ENCODE data around the gene STK32B. TPM values are rescaled to one million over a fixed set of nuclear protein-coding genes. Genes with fewer than 3 reads are reported as not detected.
A peak's percentile ranks its signal among the peaks of the same experiment; 100 is the strongest.

Gene STK32B
- 0.21 and 0.23 TPM in 2 replicates for total RNA-seq (2011; cell fraction: chromatin; rRNA removed; ENCODE audit: low replicate concordance)
- 0.13 TPM in 1 of 2 replicates, not detected in the other for total RNA-seq (2011; cell fraction: nucleolus; rRNA removed)
- 0.15 and 0.53 TPM in 2 replicates for total RNA-seq (2011; cell fraction: nucleoplasm; rRNA removed)
- total RNA-seq (2014; rRNA removed) (0.08 TPM in 1 of 2 replicates, not detected in the other), total RNA-seq (2014; rRNA removed; fragmentation: Illumina TruSeq; extraction: Trizol) (0.11 and 0.16 TPM in 2 replicates), total RNA-seq (2015; rRNA removed; fragmentation: Illumina TruSeq; extraction: Trizol) (0.07 and 0.08 TPM in 2 replicates), total RNA-seq (2021) (0.18 and 0.20 TPM in 2 replicates), polyA plus RNA-seq (2011; rRNA removed) (not detected in 2 replicates), polyA plus RNA-seq (2014; fragmentation: Illumina TruSeq; extraction: Trizol) (0.10 and 0.12 TPM in 2 replicates), polyA plus RNA-seq (2014; fragmentation: Nextera tagmentation; extraction: Ambion mirVana) (under 1 TPM; 0.03 to 0.04 TPM), polyA plus RNA-seq (2014; rRNA removed) (0.05 and 0.22 TPM in 2 replicates), polyA minus RNA-seq (2011; rRNA and poly(A)+ RNA removed) (0.06 TPM in 1 of 2 replicates, not detected in the other), Bru-seq, nascent RNA (percentile 11 among the genes with signal in this experiment), BruChase-seq, experiment 1, labeled RNA remaining after a 2-hour chase (percentile 16 among the genes with signal in this experiment), BruChase-seq, experiment 2, labeled RNA remaining after a 6-hour chase (percentile 17 among the genes with signal in this experiment)
- polyA plus RNA-seq (2011; cell fraction: cytosol; rRNA removed), result 0.01 and 0.04 TPM in 2 replicates
- polyA plus RNA-seq (2011; cell fraction: nucleus; rRNA removed), result 0.14 TPM in 1 of 2 replicates, not detected in the other
- polyA plus RNA-seq (2012), result 0.30 and 0.71 TPM in 2 replicates
- not detected in 2 replicates for polyA minus RNA-seq (2011; cell fraction: cytosol; rRNA and poly(A)+ RNA removed)
- 0.13 TPM in 1 of 2 replicates, not detected in the other for polyA minus RNA-seq (2011; cell fraction: nucleus; rRNA and poly(A)+ RNA removed)
- long read RNA-seq, experiment 1, result 0 reads
- long read RNA-seq, experiment 2, partial matches to known transcripts, result 0 of 1 reads
- long read RNA-seq, experiment 2, other reads (novel, unspliced or antisense), result 0 of 1 reads
- long read RNA-seq, experiment 3, result 0 reads

DNA sequence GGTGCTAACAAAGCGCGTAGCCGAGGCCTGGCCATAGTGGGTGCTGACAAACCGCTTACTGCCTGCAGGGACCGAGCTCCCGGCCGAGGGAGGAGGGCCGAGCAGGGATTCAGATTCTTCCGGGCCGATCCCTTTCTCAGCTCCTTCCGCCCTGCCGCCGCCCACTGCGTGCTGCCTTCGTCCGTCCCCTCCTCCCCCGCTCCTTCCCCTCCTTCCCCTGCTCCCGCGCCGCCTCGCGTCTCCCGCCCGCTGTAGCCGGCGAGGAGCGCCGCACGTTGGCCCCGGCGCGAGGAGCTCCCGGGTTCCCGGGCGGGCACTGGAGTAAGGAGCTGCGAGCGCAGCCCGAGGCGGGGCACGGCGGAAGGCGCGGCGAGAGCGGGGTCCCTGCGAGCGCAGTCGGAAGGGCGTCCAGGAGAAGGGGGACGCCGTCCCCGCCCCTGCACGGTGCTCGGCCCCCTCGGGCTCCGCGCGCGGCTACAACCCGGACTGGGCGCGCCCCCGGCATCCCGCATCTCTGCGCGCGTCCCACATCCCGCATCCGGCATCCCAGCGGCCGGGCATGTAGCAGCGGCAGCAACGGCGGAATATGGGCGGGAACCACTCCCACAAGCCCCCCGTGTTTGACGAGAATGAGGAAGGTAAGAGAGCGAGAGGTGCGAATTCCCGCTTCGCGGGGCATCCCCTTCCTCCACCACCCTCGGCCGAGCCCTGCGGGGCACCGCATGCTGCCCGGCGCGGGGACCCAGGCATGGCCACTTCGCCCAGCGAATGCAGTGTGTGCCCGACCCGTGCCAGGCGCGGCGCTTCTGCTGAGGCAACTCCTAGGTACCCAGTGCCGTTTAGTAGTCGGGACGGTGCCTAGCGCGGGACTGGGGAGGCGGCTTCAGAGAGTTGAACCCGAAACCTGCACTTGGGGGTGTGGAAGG lies at the start of gene STK32B:
STK32B (plus strand) TSS at position 203 of the 926 bp plus-strand sequence.
- Histone ChIP-seq H3K9ac (ENCODE audit: insufficient read depth in 1 of 2, low read depth in 2 of 2, low read length in 2 of 2) (peak within 1 kb of the TSS in 1 of 2 experiments; percentile 6; a peak in 1 of 4 replicates), H3K4me1 (replicated peaks in 1 of 2; ENCODE audit: control insufficient read depth in 2 of 2, insufficient read depth in 2 of 2, low read length in 2 of 2) (peaks cover 7 to 22% of the 10 kb centered on the region in 2 experiments; a peak in 3 of 5 replicates), H3K9me3 (replicated peaks; ENCODE audit: control insufficient read depth, insufficient read depth, low read depth, low read length) (no peaks in the 10 kb centered on the region), H3K79me2 (ENCODE audit: control insufficient read depth, insufficient read depth, low read length) (no peaks in the 10 kb centered on the region), H2AFZ (ENCODE audit: low read depth, low read length) (peak within 1 kb of the TSS; percentile 91), H3K9me1 (ENCODE audit: control insufficient read depth, insufficient read depth, low read length) (no peaks in the 10 kb centered on the region), H4K20me1 (replicated peaks; ENCODE audit: control insufficient read depth, insufficient read depth, low read length) (no peaks in the 10 kb centered on the region), H3K27me3 (ENCODE audit: control insufficient read depth in 2 of 2, insufficient read depth in 2 of 2, low read length in 2 of 2) (peaks cover 0 to 5% of the 10 kb centered on the region in 2 experiments; a peak in 1 of 5 replicates), H3K4me3 (peak within 1 kb of the TSS; percentile 17; the same call in 1 of the 2 replicates), H3K36me3 (ENCODE audit: control insufficient read depth, insufficient read depth, low read length) (no peaks in the 10 kb centered on the region), H3K27ac (ENCODE audit: extremely low read depth, low read depth, low read length) (no peak within 1 kb of the TSS), H3K4me2 (ENCODE audit: insufficient read depth, low read length) (peak within 1 kb of the TSS; percentile 69)
- FAIRE-seq (no peak), ATAC-seq (peak; percentile 88), DNase-seq (ENCODE audit: extremely low read depth in 1 of 4, low spot score in 3 of 4) (peak; percentile 54 to 67 (median 61))
- BruUV-seq (replicated peaks), result no TSS peak
- in situ Hi-C loops (cut with MboI) (no loop called here), intact Hi-C loops (cut with micrococcal nuclease) (loop anchor here (2.0 to 5.0 kb wide), 2 partner anchors 91 to 326 kb away; no protein-coding TSS in a partner anchor)
- CTCF ChIA-PET (ENCODE audit: low intra/inter-chr PET ratio), result interaction anchor here (1.7 kb wide), 1 partner anchor 327 kb away, joined by 6 read pairs; no protein-coding TSS in a partner anchor
- POLR2A ChIA-PET, result interaction anchor here (0.7 to 1.3 kb wide), 2 partner anchors 9 to 11 kb away, joined by 3 to 4 read pairs; no protein-coding TSS in a partner anchor
- WGBS (ENCODE audit: insufficient coverage, low coverage, missing lambda C conversion rate), result 50% methylated on average over 46 of the region's 103 CpGs
- TF ChIP-seq RCOR1 (IDR thresholded peaks at IDR 0.05; ENCODE audit: borderline replicate concordance in 1 of 2, low read depth in 2 of 2, low read length in 2 of 2), result peak in 1 of 2 experiments; percentile 47; a peak in 1 of 4 replicates
- no peak for TF ChIP-seq HOMEZ (CRISPR knock-in tag; IDR thresholded peaks at IDR 0.05)
- no peak for TF ChIP-seq RBM39 (optimal IDR thresholded peaks at IDR 0.05; ENCODE audit: low read depth, low read length)
- TF ChIP-seq ZNF174 (CRISPR knock-in tag; IDR thresholded peaks at IDR 0.05), result no peak
- no peak for TF ChIP-seq PHF8 (IDR thresholded peaks at IDR 0.05; ENCODE audit: borderline replicate concordance, low read length)
- peak; percentile 59 for TF ChIP-seq CXXC5 (CRISPR knock-in tag; IDR thresholded peaks at IDR 0.05)
- TF ChIP-seq EGR1 (conservative IDR thresholded peaks at IDR 0.05), result peak; percentile 67; the same call in 1 of the 2 replicates
- TF ChIP-seq ADNP (tag; IDR thresholded peaks at IDR 0.05), result no peak
- no peak for TF ChIP-seq ZNF668 (CRISPR knock-in tag; IDR thresholded peaks at IDR 0.05)
- TF ChIP-seq, protein P1, sequence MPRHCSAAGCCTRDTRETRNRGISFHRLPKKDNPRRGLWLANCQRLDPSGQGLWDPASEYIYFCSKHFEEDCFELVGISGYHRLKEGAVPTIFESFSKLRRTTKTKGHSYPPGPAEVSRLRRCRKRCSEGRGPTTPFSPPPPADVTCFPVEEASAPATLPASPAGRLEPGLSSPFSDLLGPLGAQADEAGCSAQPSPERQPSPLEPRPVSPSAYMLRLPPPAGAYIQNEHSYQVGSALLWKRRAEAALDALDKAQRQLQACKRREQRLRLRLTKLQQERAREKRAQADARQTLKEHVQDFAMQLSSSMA (CRISPR knock-in tag; IDR thresholded peaks at IDR 0.05), result no peak
- 0 out of 4 replicates have a peak, but pooled peaks of 1 of the 2 experiments have one; percentile 13 for TF ChIP-seq MAZ (CRISPR knock-in tag; conservative IDR thresholded peaks at IDR 0.05 in 1 of 2, IDR thresholded peaks at IDR 0.05 in 1 of 2)
- no peak for TF ChIP-seq SRF (CRISPR knock-in tag; IDR thresholded peaks at IDR 0.05)
- TF ChIP-seq HLTF (IDR thresholded peaks at IDR 0.05), result no peak
- TF ChIP-seq ETV1 (tag; conservative IDR thresholded peaks at IDR 0.05; ENCODE audit: low read depth), result peak; percentile 65
